K562 (cell line): ENCODE results near the gene PCDHA10. TPM values are rescaled to one million over a fixed set of nuclear protein-coding genes. Genes with fewer than 3 reads are reported as not detected.

ENCODE experiments used
- CTCF ChIP-seq, 3 experiments: IDR thresholded peaks in 2 of 3; conservative IDR thresholded peaks in 1 of 3; 2 replicates each; pipeline ENCODE4 v1.5.1; 2011 to 2012; ENCODE audit warnings: low read length in 3 of 3, mild to moderate bottlenecking in 3 of 3, control low read depth in 2 of 3, improper control_type of control experiment in 1 of 3, inconsistent platforms in 1 of 3, low read depth in 1 of 3, mixed read lengths in 1 of 3, moderate library complexity in 1 of 3; ENCODE audit not compliant: insufficient read depth in 2 of 3
- TGIF2 ChIP-seq: sonication (generic); formaldehyde crosslinking; IDR thresholded peaks from 2 replicates; pipeline ENCODE4 v1.8.1; 2022; ENCODE audit warnings: mild to moderate bottlenecking, missing genetic modification reagents, moderate library complexity
- ZFP91 ChIP-seq: sonication (generic); formaldehyde crosslinking; IDR thresholded peaks from 2 replicates; pipeline ENCODE4 v1.8.0; 2022; ENCODE audit warnings: mild to moderate bottlenecking, missing genetic modification reagents
- polyA plus RNA-seq, 8 experiments: library from polyadenylated mRNA; depleted of rRNA in 4 of 8; stranded (reverse) in 5 of 8; unstranded in 3 of 8; fragments of >200 nt; fragmentation: Nextera tagmentation in 2 of 8; fragmentation: Illumina TruSeq in 1 of 8; extraction: Ambion mirVana in 2 of 8; extraction: Trizol in 1 of 8; gene quantifications; 2 replicates each; pipeline versions ENCODE4 v1.2.1 to v1.2.3, GENCODE V29; 2011 to 2014; ENCODE audit warnings: inconsistent platforms in 1 of 8, missing spikeins in 1 of 8
- total RNA-seq, 7 experiments: library from RNA; depleted of rRNA in 6 of 7; stranded (reverse); fragments of >200 nt in 6 of 7; fragmentation: Illumina TruSeq in 2 of 7; extraction: Trizol in 2 of 7; gene quantifications; 2 replicates each; pipeline versions ENCODE4 v1.2.1 to v1.2.3, GENCODE V29; 2011 to 2021; ENCODE audit warnings: low replicate concordance in 1 of 7

Gene PCDHA10
- total and polyA plus RNA-seq, 9 of the 15 experiments (the other 6 are each of a cell fraction or from before 2014, with no cell fraction given) = not detected

- TF ChIP-seq CTCF (IDR thresholded peaks at IDR 0.05 in 2 of 3, conservative IDR thresholded peaks at IDR 0.05 in 1 of 3; ENCODE audit: insufficient read depth in 2 of 3, low read depth in 1 of 3, low read length in 3 of 3) (0 out of 6 replicates have a peak, but pooled peaks of 1 of the 3 experiments have one; percentile 26), ZFP91 (CRISPR knock-in tag) (no peak), TGIF2 (no peak)
These were observed at the start of gene PCDHA10 (continued) for GRCh38 chr5:140855772-140856674.
